ENCODE results near the gene ZNF512B.

DNA sequence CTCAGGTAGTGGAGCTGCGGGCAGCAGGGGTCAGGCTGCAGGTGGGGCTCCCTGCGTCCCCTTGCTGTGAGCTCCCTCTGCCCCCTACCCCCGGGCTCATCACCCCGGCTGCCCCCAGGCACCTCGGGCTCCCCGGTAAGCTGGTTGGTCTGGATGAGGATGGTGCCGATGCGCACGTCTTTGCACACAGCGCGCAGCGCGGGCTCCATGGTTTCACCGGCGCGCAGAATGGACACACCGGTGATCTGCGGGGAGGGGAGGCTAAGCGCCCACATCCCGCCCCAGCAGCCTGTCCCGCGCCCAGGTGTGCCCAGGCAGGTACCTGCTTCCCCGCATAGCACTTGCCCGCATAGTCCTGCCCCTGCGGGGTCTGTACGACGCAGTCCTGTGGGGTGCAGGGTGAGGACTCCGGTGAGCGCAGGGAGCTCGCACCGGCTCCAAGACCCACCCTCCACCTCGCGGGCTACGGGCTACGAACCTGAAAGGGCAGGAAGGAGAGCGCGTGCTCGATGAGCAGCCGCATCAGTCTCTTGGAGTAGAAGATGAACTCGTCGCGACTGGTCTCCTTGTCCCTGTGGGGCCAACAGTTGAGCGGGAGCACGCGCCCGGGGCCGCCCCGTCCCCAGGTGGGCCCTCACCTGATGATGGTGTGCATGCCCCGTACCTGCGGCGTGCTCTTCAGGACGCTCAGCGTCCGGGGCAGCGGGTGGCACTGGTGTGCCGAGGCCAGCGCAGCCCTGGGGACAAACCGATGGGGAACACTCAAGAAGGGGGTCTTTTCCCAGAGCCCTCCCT is 29.1 kb downstream of the ZNF512B start:
- TF ChIP-seq, protein P1, sequence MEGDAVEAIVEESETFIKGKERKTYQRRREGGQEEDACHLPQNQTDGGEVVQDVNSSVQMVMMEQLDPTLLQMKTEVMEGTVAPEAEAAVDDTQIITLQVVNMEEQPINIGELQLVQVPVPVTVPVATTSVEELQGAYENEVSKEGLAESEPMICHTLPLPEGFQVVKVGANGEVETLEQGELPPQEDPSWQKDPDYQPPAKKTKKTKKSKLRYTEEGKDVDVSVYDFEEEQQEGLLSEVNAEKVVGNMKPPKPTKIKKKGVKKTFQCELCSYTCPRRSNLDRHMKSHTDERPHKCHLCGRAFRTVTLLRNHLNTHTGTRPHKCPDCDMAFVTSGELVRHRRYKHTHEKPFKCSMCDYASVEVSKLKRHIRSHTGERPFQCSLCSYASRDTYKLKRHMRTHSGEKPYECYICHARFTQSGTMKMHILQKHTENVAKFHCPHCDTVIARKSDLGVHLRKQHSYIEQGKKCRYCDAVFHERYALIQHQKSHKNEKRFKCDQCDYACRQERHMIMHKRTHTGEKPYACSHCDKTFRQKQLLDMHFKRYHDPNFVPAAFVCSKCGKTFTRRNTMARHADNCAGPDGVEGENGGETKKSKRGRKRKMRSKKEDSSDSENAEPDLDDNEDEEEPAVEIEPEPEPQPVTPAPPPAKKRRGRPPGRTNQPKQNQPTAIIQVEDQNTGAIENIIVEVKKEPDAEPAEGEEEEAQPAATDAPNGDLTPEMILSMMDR (conservative IDR thresholded peaks at IDR 0.05; ENCODE audit: low read length), result no peak
- no peak for TF ChIP-seq EZH2phosphoT487 (IDR thresholded peaks at IDR 0.05; ENCODE audit: borderline replicate concordance)

Data from Loucy (cell line).